GM18873 (cell line): Measurements from ENCODE around the gene MTMR2.

ENCODE experiments used
- ATAC-seq: cut with Tn5 transposase; IDR thresholded peaks from one replicate; pipeline ENCODE4 v1.9.1; 2021; ENCODE audit warnings: mild to moderate bottlenecking, moderate library complexity, moderate number of reproducible peaks; ENCODE audit not compliant: unreplicated experiment, low FRiP score

MTMR2 gene

GRCh38 chr11:95918720-95919119, 5.2 kb downstream of the MTMR2 start:
- ATAC-seq = no peak

DNA sequence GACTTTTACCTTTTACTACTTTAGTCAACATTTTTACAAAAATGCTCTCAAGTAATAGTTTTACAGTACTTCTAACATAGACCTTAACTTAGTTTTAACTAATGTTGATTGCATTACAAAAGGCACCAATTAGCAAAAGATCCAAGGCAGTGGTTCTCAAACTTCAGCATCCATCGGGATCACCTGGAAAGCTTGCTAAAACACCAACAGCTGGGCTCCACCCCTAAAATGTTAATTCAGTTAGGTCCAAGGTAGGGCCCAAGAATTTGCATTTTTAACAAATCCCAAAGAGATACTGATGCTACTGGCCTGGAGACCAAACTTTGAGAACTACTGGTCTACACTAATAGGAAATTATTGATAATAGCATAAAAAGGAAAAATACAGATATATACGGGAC, 5.9 kb downstream of the MTMR2 start:
- ATAC-seq = no peak

DNA sequence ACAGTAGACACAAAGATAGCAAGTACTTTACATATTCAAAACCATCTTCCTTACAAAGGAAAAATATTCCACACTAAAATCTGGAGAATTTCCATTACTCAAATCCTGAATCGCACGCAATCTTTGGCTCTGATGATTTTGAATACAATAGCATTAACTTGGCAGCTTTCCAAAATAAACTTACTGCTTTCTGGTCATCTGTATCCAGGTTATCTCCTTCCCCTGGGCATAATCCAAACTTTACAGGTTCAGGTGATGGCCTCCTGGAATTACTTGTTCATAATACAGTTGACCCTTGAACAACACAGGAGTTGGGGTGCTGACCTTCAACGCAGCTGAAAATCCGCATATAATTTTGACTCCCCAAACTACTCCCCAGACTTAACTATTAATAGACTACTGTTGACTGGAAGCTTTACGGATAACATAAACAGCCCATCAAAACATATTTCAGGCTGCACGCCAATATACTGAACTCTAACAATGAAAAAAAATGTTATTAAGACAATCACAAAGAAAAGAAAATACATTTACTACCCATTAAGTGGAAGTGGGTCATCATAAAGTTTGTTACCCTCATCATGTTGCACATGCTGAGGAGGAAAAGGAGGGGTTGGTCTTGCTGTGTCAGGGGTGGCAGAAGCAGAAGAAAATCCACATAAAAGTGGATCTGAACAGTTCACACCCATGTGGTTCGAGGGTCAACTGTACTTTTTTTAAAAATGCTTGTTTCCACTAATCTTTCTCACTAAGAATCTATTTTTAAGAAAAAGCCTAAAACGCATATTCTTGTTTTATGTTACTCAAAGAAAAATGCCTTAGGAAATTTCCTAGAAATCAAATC, 6.5 kb downstream of the MTMR2 start:
- no peak for ATAC-seq

DNA sequence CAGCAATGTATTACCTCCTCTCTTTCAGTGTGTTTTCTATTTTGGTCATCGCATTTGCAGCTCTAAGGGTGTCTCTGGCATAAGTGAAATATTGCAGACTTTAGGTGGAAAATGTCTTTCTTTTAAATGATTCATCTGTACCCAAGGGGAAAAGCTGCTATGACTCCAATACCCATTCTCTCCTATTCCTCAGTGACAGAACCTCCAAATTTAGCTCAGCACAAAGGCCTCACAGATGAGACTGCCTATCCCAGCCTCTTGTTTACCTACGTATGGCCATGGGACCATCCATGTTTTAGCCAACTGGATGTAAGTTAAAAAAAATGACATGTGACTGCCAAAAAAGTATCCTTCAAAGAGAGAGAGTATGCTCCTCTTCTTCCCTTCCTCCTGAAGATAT, 7.9 kb downstream of the MTMR2 start:
- ATAC-seq = no peak

- ATAC-seq = no peak
These were observed 8.9 kb downstream of the MTMR2 start for GRCh38 chr11:95915051-95915450.

GRCh38 chr11:95913830-95914615, 9.9 kb downstream of the MTMR2 start:
- no peak for ATAC-seq

GRCh38 chr11:95912902-95913560, 10.9 kb downstream of the MTMR2 start:
- ATAC-seq = no peak

- no peak for ATAC-seq
These were observed 12.5 kb downstream of the MTMR2 start for GRCh38 chr11:95911369-95911759.

DNA sequence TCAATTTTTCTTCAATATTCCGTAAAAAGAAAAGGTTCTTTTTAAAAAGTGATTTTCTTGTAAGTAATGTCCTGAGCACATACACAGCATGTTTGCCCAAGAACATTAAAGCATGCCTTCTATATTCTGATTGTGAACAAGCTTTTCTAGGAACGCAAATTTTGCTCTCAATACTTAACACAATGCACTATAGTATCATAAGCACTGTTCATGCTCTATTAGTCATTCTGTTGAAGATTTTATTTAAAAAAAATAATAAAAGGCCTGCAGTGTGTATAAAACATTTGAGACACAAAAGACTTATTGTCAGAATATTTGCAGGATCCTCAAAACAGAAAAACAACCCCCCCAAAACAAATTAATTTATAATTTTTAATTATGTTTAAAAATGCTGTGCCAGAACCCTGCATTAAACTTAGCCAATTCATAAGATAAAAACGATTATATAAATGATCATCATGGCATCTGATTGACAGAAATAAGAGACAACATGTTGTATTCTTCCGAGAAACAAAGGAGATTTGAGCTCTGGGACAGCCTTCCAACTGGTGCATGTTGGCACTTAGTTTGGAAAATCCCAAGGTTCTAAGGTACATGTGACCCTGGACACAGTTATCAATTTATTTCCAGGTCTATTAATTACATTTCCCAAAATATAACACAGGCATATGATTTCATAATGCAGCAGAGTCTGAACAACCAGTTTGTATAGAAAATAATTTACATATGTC, 13.1 kb downstream of the MTMR2 start:
- no peak for ATAC-seq

DNA sequence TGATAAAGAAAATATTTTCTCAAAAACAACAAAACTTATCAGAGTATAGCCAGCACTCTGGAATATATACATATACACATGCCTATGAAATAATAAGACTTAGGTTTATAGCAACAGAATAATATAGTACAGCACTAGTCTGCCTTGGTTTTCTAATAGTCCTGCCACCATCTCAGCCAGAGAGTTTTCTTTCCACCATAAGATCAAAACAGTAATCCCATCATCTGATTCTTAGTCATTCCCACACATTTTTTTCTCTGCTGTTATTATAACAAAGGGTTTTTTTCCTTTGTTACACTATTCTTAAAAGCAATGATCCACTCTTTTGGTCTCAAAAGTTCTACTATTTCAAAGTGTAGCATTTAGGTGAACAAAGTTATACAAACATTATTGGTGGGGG, 15.1 kb downstream of the MTMR2 start:
- no peak for ATAC-seq

GRCh38 chr11:95907476-95907875, 16.4 kb downstream of the MTMR2 start:
- no peak for ATAC-seq

DNA sequence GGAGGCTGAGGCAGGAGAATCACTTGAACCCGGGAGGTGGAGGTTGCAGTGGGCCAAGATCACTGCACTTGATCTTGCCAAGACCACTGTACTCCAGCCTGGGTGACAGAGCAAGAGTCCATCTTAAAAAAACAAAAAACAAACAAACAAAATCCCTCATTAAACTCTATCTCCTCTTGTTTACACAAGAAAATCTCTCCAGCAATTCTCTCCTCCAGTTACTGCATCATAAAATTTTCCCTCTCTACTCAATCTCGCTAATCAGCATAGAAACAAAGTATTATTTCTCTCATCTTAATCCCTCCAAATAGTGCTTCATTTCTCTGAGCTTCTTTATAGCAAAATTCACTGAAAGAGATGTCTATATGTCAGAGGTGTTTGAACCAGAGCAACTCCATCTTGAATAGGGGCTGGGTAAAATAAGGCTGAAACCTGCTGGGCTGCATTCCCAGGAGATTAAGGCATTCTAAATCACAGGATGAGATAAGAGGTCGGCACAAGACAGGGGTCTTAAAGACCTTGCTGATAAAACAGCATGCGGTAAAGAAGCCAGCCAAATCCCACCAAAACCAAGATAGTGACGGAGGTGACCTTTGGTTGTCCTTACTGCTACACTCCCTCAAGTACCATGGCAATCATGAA, 19.8 kb downstream of the MTMR2 start:
- ATAC-seq = no peak

GRCh38 chr11:95898782-95899181, 25.1 kb downstream of the MTMR2 start:
- ATAC-seq = no peak

DNA sequence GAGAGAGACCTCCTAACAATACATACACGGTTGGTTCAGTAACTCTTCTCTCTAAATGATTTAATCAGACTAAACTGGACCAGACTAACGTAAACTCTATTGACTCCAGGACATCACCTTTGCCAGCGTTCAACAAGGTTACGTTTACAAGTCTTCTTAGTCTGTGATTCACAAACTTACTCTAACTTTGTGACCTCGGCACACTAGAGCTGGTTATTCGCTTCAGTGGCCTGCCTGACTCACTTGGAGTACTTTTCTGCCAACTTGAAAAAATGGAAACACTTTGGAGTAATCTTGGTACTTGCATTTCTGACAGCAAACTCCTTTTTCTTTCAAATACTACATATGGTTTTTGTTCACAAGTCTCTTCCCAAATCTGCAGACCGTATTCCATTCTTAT, 26.2 kb downstream of the MTMR2 start:
- ATAC-seq = no peak

DNA sequence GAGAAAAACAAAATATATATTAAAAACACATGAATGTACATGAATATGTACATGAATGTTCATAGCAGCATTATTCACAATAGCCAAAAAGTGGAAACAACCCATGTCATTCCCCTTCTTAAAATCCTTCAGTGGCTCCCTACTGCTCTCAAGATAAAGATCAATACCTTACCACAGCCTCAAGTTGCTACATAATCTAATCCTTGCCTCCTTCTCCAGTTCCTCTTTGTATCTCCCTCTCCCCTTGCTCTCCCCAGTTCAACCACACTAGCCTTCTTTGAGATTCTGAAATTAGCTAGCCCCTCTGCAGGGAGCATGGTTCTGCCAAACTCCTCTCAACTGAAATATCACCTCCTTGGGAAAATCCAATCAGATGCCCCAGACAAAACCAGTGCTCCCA, 28.1 kb downstream of the MTMR2 start:
- ATAC-seq = no peak

DNA sequence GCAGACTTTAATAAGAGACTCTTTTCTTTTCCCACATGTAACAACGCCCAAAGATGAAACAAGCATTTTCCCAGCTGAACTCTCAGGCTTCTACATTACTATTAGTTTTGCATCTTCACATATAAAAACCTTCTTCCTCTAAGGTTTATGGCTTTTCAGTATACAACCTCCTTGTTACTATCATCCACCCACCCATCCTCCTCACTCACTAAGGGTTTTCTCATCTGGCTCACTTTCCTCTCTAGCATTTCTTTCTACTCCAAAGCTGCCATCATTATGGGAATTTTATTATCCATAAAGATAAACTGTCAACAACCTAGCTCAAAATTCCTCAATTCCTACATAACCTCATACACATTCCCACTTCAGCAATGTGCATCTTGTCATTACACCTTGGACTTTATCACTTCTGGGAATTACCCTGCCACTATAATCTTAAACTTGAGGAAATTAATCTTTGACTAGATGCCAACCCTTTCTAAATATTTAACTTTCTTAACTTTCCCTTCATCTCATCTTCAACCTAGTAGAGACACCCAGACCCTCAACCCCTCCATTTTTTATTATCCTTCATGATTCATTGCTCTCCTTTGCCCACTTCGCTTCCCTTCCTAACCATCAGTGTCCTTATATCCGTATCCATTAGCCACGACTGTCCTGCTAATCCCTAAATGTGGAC, 30.9 kb downstream of the MTMR2 start:
- ATAC-seq = no peak

DNA sequence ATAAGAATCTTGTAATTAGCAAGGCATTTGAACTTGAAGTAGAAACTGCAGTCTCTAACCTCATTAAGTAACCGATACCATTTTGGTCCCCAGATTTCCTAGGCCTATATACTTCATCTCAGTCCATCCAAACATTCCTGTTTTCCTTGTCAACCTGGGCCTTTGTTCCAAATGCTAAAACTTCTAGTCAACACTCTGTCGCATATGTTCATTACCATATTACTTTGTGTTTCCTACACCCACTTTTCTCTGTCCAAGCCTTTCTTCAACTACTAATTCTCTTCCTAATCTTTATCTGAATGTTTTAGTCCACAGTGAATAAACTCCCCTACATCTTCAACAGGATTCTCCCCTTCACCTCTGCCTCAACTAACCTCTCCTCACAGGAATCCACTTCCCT, 31.4 kb downstream of the MTMR2 start:
- ATAC-seq = no peak

DNA sequence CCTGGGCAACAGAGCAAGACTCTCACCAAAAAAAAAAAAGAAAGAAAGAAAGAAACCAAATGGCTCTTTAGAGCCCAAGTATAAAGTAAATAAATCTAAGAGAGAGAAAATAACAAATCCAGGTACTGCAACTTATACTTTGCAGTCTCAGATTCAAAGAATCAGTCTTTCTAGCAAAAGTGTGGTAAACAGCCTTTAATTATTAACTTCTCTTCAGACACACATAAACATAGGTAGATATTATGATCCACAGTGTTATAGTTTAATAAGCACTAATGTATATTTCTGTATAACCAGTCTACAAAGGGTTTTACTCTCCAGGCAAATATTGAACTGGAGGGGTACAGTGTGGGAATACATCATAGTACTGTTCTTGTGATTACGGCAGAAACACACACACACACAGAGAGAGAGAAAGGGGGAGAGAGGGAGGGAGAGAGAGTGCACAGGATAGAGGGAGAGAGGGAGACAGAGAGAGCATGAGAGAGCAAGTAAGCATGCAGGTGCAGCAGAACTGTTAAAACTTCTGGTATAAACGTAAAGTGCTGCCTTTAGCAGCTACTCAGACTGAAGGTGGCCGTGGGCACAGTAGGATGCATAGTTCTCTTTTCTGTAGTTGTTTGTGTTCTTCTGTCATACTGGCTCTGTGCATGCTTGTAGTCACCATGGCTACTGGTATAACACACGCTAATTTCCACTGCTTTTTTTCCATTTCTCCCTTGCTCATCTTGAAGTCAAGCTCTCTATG, 32.3 kb downstream of the MTMR2 start:
- ATAC-seq = no peak

DNA sequence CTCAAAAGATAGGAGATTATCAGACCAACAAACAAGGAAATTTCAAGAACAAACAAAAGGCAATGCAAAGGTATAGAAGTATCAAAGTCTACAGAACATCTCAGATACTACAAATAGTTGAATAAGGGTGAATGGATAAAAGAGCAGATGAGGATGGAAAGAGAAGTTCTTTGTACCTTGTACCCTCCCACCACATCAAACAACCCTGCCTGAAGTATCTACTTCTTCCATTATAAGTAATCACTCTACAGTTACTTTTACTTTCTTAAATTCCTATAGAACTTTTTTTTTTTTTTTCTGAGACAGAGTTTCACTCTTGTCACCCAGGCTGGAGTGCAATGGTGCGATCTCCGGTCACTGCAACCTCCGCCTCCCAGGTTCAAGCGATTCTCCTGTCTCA, 35.1 kb downstream of the MTMR2 start:
- ATAC-seq = no peak
